ENCODE data around the gene SH3D19. TPM values are rescaled to one million over a fixed set of nuclear protein-coding genes. Genes with fewer than 3 reads are reported as not detected.
"Not testable (repeated sequence)": the region's sequence is repeated elsewhere in the genome, so short reads cannot be mapped to it uniquely, and the experiment has no call there.

SH3D19 gene
- total RNA-seq, 1 donor from 2014 or later, result 107 TPM

DNA sequence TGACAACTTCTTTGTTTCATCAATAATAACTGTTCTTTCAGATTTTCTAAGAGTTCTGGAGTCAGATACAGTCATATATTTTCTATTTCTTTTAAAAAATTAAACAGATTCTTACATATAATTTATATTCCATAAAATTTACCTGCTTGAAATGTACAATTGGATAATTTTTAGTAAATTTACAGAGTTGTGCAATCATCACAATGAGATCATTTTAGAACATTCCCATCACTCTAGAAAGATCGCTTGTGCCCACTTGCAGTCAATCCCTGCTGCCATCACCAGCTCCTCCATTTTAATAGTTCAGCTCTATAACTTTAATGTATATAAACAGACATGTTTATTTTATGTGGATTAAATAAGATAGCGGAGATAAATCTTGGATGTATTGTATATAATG, 78.0 kb downstream of the SH3D19 start:
- DNase-seq (no peak), ATAC-seq (no peak)
- intact Hi-C loops (cut with micrococcal nuclease), result no loop called here

DNA sequence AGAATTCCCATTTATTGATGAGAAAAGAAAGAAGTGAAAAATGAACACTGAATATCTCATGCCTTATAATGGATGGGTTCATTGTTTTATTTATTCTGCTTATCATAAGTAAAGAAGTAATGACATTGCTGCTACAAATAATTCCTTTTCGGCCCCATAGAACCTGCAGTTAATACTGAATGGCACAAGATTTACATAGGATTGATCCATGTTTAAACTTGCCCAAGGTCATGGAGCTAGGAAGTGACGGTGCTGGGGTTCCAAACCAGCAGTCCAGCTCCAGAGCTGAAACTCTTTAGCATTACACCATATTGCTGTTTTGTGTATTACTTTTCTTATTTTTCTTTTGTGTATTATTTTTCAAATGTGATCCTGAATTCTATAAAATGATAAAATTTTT, 78.7 kb downstream of the SH3D19 start:
- ATAC-seq (no peak), DNase-seq (no peak)
- intact Hi-C loops (cut with micrococcal nuclease), result no loop called here

DNA sequence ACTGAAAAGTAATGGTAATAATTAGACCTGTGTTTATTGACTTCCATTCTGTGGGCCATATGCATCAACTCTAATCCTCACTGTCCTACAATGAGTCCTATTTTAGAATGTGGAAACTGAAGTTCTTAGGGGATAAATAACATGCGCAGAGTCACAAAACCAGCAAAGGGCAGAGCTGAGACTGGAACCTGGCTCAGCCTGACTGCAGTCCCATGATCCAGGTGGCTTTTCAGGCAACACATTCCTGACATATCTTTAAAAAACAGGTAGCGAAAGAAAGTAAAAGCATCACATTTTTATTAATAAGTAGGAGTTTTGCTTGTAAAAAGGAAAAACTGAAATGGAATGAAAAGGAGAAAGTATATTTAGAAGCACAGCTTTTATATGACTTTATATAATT, 83.1 kb downstream of the SH3D19 start:
- no peak for ATAC-seq
- intact Hi-C loops (cut with micrococcal nuclease), result no loop called here
- no peak for DNase-seq

DNA sequence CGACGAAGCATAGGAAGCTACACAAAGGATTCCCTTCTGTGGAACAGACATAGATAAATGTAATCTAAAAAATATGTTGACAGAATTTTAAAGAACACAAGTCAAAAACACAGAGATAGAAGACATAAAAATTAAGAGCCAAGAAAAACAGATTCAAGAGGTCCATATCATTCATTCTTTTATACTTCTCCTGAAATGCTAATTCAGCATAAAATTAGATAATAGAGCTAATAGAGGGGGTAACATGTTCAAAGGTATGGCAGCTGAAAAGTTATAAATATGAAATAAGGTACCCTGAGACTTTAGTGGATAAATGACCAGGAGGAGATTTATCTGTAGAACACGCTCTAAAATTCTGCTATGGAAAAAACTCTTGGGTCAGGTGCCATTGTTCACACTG, 85.8 kb downstream of the SH3D19 start:
- DNase-seq, result no peak
- no peak for ATAC-seq
- intact Hi-C loops (cut with micrococcal nuclease), result no loop called here

DNA sequence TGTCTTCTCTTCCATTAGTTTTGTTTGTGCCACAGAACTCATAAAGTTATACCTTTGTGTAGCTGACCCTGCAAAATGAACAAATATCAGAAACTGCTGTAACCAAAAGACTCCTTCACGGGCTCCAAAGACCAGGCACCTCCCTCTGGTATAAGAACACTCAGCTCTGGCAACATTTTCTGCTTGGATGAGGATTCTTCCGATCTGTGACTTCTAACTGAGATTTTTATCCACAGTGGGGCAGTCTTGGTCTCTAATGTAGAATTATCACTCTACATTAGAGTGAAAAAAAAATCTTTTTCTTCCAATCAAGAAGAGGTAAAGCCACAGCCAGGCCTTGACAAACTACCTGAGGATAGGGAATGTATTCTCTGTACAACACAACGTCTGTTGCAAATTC, 86.9 kb downstream of the SH3D19 start:
- intact Hi-C loops (cut with micrococcal nuclease), result no loop called here
- ATAC-seq (peak; percentile 68), DNase-seq (no peak)

DNA sequence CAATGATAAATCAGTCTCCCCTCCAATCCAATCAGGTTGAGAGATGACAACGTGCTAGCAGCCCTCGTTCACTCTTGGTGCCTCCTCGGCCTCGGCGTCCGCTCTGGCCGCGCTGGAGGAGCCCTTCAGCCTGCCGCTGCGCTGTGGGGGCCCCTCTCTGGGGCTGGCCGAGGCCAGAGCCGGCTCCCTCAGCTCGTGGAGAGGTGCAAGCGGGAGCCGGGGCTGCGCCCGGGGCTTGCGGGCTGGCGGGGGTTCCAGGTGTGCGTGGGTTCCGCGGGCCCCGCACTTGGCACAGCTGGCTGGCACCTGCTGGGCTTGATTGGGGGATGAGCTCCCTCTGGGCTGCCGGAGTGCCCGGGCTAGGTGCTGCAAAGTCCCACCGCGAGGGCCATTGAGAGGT, 89.4 kb downstream of the SH3D19 start:
- DNase-seq (no peak), ATAC-seq (no peak)
- intact Hi-C loops (cut with micrococcal nuclease), result no loop called here

DNA sequence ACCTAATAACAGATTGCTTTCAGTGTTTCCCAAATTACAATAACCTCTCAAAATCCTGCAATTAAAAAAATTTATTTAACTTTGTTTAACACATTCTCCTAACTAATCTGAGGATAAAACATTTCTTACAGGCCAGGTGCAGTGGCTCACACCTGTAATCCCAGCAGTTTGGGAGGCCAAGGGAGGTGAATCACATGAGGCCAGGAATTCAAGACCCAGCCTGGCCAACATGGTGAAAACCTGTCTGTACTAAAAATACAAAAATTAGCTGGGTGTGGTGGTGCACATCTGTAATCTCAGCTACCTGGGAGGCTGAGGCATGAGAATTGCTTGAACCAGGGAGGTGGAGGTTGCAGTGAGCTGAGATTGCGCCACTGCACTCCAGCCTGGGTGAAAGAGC, 90.0 kb downstream of the SH3D19 start:
- intact Hi-C loops (cut with micrococcal nuclease); DNase-seq; ATAC-seq: not testable (repeated sequence)

DNA sequence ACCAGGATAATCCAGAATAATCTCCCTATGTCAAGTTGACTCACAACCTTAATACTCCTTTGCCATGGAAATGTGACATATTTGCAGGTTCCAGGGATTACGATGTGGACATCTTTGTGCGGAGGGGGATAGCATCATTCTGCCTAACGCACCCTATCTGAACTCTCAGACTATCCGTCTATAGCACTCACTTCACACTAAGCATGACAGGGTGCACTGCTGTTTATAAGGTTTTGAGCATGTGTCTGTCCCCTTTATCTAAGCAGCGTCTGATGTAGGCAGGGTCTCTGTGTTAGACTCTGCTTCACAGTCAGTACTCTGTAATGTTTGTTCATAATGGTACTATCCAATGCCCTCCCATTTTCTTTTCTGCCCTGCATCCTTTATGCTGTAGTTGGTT, 91.8 kb downstream of the SH3D19 start:
- ATAC-seq (no peak), DNase-seq (no peak)
- intact Hi-C loops (cut with micrococcal nuclease), result no loop called here

DNA sequence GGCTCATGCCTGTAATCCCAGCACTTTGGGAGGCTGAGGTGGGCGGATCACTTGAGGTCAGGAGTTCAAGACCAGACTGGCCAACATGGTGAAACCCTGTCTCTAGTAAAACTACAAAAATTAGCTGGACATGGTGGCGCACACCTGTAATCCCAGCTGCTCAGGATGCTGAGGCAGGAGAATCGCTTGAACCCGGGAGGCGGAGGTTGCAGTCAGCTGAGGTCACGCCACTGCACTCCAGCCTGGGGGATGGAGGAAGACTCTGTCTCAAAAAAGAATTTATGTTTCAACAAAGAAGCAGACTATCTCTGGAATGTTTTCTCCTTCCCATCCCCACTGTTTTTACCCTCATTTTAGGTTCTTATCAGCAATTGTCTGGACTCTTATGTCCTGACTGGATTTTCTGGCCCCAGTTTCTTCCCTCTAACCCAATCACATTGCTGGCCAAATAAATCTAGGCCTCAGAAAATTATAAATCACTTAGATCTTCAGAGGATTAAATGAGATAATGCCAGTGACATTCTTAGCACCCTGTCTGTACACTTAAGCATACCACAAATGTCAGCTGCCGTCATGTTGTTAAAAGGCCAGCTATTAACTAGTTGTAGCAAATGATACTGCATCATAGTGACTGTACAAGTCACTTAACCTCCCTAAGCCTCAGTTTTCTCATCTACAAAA, 93.3 kb downstream of the SH3D19 start:
- intact Hi-C loops (cut with micrococcal nuclease), result no loop called here
- ATAC-seq (no peak), DNase-seq (no peak)

DNA sequence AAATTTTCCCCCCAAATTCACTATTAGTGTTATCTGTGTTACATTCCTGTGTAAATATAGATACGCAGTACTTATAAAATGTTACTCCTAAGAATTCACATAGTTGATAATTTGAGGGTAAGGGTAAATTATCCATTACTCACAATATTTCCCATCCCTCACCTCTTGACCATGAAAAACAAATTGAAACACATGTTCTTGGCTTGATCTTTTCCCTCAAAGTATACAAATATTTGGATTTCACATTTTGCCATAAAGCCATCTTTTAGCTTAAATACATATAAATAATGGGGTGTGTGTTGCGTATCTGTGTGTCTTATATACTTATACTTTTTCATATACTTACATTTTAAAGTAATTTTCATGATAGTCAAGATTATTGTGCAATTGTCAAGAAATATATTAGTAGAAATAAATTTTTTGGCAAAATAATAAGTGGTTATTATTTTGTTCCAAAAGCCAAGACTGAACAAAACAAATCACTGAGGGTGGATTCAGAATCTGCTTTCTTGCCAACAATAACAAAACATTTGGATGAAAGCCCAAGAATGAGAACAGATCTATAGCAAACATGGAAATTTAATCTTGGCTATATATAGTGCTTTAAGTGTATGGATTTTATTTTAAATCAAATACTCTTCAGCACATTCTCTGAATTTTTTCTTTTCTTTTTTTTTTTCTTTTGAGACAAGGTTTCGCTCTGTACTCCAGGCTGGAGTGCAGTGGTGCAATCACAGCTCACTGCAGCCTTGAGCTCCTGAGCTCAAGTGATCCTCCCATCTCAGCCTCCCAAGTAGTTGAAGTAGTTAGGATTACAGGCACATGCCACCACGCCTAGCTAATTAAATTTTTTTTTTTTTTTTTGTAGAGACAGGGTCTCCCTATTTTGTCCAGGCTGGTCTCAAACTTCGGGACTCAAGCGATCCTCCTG, 97.0 kb downstream of the SH3D19 start:
- ATAC-seq, result peak; percentile 38
- no peak for DNase-seq
- intact Hi-C loops (cut with micrococcal nuclease), result no loop called here

DNA sequence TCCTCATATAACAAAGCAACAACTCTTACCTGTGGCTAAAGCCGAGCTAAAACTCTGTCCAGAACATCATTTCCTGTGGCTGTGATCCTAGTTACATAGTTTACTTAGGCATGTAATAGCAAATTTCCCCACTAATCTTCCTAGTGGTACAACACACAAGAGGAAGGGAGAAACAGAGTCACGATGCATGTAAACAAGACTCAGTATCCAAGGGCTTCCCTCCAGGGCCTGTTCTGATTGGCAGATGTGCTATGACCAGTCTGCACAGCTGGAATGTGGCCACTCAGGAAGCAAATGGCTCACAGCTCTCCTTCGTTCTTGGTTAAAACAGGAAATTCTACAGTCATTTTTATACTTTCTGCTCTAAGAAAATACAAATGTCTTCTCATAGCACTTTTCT, 97.7 kb downstream of the SH3D19 start:
- ATAC-seq, result peak; percentile 87
- DNase-seq, result peak; percentile 58
- intact Hi-C loops (cut with micrococcal nuclease), result no loop called here

DNA sequence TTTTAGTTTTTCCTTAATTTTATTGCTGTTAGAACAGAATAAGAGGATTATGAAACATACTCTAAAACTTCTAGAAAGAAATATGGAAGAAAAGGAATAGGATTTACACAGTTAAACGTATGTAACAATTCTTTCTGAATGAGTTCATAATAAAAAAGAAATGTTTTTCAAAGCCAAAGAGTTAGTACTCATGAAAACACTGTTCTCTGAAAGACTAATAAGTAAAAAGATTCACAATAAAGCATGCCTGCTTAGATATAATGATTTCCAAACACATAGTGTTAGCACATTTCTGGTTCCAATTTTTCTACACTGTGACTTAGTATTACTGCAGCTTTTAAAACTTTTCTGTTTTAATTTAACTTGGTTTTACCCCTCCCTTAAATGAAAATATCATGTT, 98.2 kb downstream of the SH3D19 start:
- intact Hi-C loops (cut with micrococcal nuclease), result no loop called here
- no peak for ATAC-seq

DNA sequence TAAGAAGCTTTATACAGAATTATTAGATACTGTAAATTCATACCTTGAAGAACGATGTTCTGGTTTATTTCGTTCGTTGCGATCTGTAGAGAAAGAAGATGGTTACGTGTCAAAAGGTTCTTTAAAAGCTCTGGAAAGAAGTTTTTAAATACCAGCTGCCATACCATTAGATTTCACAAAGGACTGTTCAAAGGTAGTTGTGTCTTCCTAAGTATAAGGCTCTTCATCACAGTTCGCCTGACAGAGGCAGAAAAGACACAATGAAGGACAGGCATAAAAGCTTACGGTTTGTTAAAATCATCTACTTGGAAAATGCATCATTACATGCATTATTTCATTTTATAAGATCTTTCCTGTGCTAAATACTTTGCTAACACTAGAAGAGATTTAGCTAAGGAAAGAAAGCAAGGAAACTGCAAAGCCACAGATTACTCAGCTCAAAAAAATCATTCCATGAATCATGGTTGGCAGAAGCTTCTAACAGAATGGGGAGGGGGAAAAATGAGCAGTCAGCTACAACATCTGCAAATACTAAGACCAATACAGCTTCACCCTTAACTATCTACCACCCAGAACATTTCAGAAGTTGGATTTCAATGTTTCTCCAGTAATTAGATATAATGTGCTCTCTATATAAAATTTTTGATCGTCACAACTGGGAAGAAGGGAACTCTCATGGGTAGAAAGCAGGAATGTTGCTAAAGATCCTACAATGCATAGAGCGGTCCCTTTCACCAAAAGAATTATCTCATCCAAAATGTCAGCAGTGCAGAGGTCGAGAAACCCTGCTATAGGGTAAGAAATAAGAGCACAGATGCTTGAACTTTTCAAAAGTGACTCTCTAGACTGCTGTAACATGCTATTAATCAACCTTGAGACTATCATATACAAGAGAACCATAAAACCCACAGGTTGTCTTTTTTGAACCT, 99.1 kb downstream of the SH3D19 start:
- ATAC-seq (peak; percentile 70), DNase-seq (no peak)
- intact Hi-C loops (cut with micrococcal nuclease), result no loop called here

More for the DNA sequence above, 98.2 kb downstream of the SH3D19 start:
- DNase-seq, result no peak

DNA sequence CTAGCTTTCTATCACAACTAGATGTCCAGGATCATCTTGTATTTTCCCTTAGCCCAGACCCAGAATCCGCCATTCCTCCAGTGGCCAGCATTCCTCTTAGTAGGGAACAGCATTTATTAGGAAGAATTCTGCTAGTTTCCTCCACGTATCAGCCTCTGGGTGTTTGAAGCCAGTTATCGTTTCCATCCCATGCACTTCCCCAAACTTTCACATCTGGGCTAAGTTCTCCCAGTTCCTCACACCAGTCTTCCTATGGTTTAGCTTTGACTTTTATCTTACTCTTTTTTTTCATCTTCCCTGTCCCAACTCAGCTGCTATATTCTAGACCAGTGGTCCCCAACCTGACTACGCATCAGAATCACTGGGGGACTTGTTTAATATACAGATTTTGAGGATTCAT, 101.9 kb downstream of the SH3D19 start:
- no peak for DNase-seq
- no peak for ATAC-seq
- intact Hi-C loops (cut with micrococcal nuclease), result no loop called here

DNA sequence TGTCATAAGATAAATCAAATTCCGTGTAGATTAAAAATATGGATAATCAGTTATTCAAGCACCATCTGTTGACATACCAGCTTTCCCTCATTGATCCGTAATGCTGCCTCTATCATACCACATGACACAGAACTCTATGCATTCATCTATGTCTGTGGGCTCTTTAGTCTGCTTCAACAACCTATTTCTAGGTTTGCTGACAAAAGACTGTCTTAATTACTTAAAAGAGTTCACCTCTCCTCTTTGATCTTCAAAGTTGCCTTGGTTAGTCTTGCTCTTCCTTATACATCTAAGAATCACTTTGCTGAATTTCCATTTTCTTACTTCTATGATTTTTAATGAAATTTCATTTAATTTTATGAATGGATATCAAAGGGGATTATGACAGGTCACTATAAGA, 105.5 kb downstream of the SH3D19 start:
- DNase-seq, result no peak
- intact Hi-C loops (cut with micrococcal nuclease), result no loop called here
- ATAC-seq, result no peak

DNA sequence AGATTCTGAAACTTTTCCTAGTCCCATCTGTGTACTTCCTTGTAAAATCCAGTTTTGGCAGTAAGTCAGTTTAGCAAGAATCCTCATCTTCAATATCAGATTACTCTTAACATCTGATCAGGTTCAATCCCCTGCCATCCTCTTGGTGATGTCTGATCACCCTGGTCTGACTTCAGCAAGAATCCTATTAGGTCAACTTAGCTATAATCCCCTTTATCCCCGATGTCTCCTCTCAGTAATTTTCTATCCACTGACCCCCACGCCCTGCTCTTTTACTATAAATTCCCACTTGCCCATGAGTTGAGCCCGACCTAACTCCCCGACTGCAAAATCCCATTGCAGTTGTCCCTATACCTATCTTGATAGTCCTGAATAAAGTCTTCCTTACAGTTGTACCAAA, 106.3 kb downstream of the SH3D19 start:
- DNase-seq, result no peak
- ATAC-seq, result no peak
- intact Hi-C loops (cut with micrococcal nuclease), result no loop called here

DNA sequence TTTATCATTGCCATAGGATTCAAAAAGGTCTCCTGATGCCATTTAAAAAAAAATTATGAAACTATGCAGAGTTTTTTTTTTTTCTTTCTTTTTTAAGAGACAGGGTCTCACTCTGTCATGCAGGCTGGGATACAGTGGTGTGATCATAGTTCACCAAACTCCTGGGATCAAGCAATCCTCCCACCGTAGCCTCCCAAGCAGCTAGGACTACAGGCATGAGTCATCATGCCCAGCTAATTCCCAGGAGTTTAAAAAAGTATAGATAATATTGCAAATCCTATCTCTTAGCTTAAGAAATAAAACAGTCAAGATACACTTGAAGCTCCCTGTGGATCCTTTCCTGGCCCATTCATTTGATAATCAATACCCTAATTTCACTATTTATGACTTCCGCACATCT, 107.1 kb downstream of the SH3D19 start:
- intact Hi-C loops (cut with micrococcal nuclease), result no loop called here
- no peak for ATAC-seq
- no peak for DNase-seq

DNA sequence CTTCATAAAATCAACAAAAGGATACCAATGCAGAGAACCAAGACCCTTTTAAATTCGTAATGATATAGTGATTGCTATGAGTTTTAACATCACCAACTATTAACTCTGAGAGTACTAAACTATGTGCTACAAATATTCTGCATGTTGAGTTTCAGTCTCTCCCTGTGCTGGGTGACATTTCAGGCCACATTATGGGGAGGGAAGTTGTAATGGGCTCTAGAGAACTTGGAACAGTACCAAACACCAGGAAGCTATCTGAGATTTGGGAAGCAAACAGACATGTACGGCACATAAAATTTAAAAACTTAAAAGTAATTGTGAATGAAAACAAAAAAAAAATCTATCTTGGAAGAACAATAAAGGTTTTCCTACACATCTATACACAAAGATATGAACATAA, 108.1 kb downstream of the SH3D19 start:
- DNase-seq, result no peak
- intact Hi-C loops (cut with micrococcal nuclease), result no loop called here
- ATAC-seq, result peak; percentile 39

DNA sequence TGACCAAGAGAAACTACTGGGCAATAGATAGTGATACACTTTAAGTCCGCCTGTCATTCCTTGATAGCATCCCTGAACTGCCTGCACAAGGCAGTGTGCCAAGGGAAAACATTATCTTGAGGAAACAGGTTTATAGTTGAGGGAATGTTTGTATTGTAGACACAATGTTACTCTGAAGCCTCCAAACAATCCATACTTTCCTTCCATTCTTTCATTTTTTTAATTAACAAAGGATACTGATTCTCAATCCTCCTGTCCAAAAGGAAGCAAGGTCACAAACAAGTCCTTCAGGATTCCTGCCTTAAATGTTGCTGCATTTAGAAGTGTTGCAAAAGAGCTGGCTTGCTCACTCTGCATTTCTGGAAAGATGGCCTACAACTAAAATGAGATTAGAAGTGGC, 110.1 kb downstream of the SH3D19 start:
- ATAC-seq, result peak; percentile 57
- intact Hi-C loops (cut with micrococcal nuclease), result no loop called here

DNA sequence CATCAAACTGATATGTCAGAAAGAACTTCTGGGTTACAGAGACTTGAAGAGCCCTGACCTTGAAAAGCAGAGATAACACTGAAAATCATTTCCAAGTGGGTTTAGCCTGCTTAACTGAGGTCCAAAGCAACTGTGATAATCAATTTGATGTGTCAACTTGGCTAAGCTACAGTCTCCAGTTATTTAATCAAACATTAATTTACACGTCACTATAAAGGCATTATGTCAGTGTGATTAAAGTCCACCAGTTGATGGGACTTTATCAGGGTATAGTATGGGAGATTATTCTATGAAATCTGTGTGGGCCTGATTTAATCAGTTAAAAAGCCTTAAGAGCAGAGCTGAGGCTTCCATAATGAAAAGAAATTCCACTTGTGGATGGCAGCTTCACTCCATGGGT, 117.5 kb downstream of the SH3D19 start:
- ATAC-seq (no peak), DNase-seq (no peak)
- intact Hi-C loops (cut with micrococcal nuclease), result no loop called here

More for the DNA sequence above, 110.1 kb downstream of the SH3D19 start:
- no peak for DNase-seq

Data from left ventricle myocardium superior (tissue), 1 donor.